ENCODE data around the gene FOSL1.

FOSL1 gene

DNA sequence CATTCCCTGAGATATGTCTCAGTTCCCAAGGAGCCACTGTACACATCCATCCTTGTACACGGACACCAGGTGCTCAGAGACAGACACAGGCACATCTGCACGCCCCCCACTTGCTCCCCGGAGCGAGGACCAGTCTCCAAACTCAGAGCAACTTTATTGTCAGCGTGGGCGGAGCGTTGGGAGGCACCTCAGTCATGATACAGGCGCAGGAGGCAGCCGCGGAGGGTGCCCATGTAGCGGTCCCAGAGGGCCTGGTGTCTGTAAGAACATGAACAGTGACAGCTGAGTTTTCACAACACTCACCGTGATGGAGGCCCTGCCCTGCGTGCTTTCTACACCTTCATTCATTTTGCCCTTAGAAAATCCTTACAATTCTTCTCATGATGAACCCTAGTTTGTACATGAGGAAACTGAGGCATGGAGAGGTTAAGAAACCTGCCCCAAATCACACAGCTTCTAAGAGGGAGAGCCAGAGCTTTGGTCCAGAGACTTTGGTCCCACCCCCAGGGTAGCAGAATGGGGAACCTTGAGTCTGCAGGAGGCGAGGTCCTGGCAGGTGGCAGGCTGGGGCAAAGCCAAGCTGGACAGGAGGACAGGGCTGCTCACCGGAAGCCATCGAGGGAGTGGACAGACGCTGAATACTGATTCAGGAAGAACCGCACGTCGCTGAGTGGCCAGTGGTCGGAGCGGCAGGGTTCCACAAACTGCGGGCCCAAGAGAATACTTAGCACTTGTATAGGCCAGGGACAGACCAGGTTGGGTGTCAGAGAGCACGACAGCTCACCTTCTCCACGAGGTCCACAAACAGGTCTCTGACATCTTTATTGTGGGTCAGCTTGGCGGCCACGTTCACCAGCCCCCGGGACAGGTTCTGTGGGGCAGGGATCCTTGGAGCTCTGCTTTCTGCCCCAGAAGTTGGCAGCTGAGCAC, 16.1 kb downstream of the FOSL1 start:
- Histone ChIP-seq H3K27ac (ENCODE audit: low read depth, low read length) (no peak overlapping the region), H3K4me3 (ENCODE audit: low read depth in 1 of 5, low read length in 5 of 5) (no peak overlapping the region), H3K9me3 (ENCODE audit: control insufficient read depth in 5 of 5, low read length in 5 of 5) (no peaks in the 10 kb centered on the region), H3K27me3 (ENCODE audit: control insufficient read depth in 5 of 5, insufficient read depth in 4 of 5, low read length in 5 of 5) (no peaks in the 10 kb centered on the region), H3K9ac (ENCODE audit: low read length in 5 of 5) (no peak overlapping the region), H3K36me3 (ENCODE audit: control insufficient read depth in 5 of 5, insufficient read depth in 5 of 5, low read length in 5 of 5) (peaks cover 5 to 44% (median 34%) of the 10 kb centered on the region in 5 donors), H3K4me1 (ENCODE audit: control insufficient read depth in 5 of 5, insufficient read depth in 5 of 5, low read length in 5 of 5) (peaks cover 0 to 19% (median 17%) of the 10 kb centered on the region in 5 donors)

GRCh38 chr11:65883058-65883761, 17.0 kb downstream of the FOSL1 start:
- H3K9me3 ChIP-seq (ENCODE audit: control insufficient read depth in 5 of 5, low read length in 5 of 5), result no peaks in the 10 kb centered on the region
- H3K36me3 ChIP-seq (ENCODE audit: control insufficient read depth in 5 of 5, insufficient read depth in 5 of 5, low read length in 5 of 5), result peaks cover 5 to 44% (median 34%) of the 10 kb centered on the region in 5 donors
- H3K4me1 ChIP-seq (ENCODE audit: control insufficient read depth in 5 of 5, insufficient read depth in 5 of 5, low read length in 5 of 5), result peaks cover 0 to 14% (median 11%) of the 10 kb centered on the region in 5 donors
- H3K27me3 ChIP-seq (ENCODE audit: control insufficient read depth in 5 of 5, insufficient read depth in 4 of 5, low read length in 5 of 5), result no peaks in the 10 kb centered on the region
- no peak overlapping the region for H3K27ac ChIP-seq (ENCODE audit: low read depth, low read length)
- no peak overlapping the region for H3K4me3 ChIP-seq (ENCODE audit: low read depth in 1 of 5, low read length in 5 of 5)
- H3K9ac ChIP-seq (ENCODE audit: low read length in 5 of 5), result no peak overlapping the region

- H3K4me1 ChIP-seq (ENCODE audit: control insufficient read depth in 5 of 5, insufficient read depth in 5 of 5, low read length in 5 of 5), result peaks cover 0 to 6% (median 3%) of the 10 kb centered on the region in 5 donors
- H3K9me3 ChIP-seq (ENCODE audit: control insufficient read depth in 5 of 5, low read length in 5 of 5), result no peaks in the 10 kb centered on the region
- H3K27ac ChIP-seq (ENCODE audit: low read depth, low read length), result no peak overlapping the region
- no peak overlapping the region for H3K9ac ChIP-seq (ENCODE audit: low read length in 5 of 5)
- no peaks in the 10 kb centered on the region for H3K27me3 ChIP-seq (ENCODE audit: control insufficient read depth in 5 of 5, insufficient read depth in 4 of 5, low read length in 5 of 5)
- no peak overlapping the region for H3K4me3 ChIP-seq (ENCODE audit: low read depth in 1 of 5, low read length in 5 of 5)
- H3K36me3 ChIP-seq (ENCODE audit: control insufficient read depth in 5 of 5, insufficient read depth in 5 of 5, low read length in 5 of 5), result peaks cover 5 to 44% (median 34%) of the 10 kb centered on the region in 5 donors
These were observed 17.8 kb downstream of the FOSL1 start for GRCh38 chr11:65882120-65883057.

GRCh38 chr11:65880844-65881421, 19.3 kb downstream of the FOSL1 start:
- Histone ChIP-seq H3K9ac (ENCODE audit: low read length in 5 of 5) (peak overlapping the region in 1 of 5 donors; percentile 23), H3K36me3 (ENCODE audit: control insufficient read depth in 5 of 5, insufficient read depth in 5 of 5, low read length in 5 of 5) (peaks cover 0 to 36% (median 26%) of the 10 kb centered on the region in 5 donors)

GRCh38 chr11:65880027-65880426, 20.2 kb downstream of the FOSL1 start:
- Histone ChIP-seq H3K36me3 (ENCODE audit: control insufficient read depth in 5 of 5, insufficient read depth in 5 of 5, low read length in 5 of 5) (peaks cover 0 to 27% (median 24%) of the 10 kb centered on the region in 5 donors), H3K4me1 (ENCODE audit: control insufficient read depth in 5 of 5, insufficient read depth in 5 of 5, low read length in 5 of 5) (peaks cover 0 to 4% (median 0%) of the 10 kb centered on the region in 5 donors), H3K27ac (ENCODE audit: low read depth, low read length) (no peak overlapping the region), H3K4me3 (ENCODE audit: low read depth in 1 of 5, low read length in 5 of 5) (no peak overlapping the region), H3K9me3 (ENCODE audit: control insufficient read depth in 5 of 5, low read length in 5 of 5) (no peaks in the 10 kb centered on the region), H3K9ac (ENCODE audit: low read length in 5 of 5) (no peak overlapping the region), H3K27me3 (ENCODE audit: control insufficient read depth in 5 of 5, insufficient read depth in 4 of 5, low read length in 5 of 5) (no peaks in the 10 kb centered on the region)

More at GRCh38 chr11:65880844-65881421, 19.3 kb downstream of the FOSL1 start:
- Histone ChIP-seq H3K9me3 (ENCODE audit: control insufficient read depth in 5 of 5, low read length in 5 of 5) (no peaks in the 10 kb centered on the region), H3K4me3 (ENCODE audit: low read depth in 1 of 5, low read length in 5 of 5) (no peak overlapping the region), H3K27me3 (ENCODE audit: control insufficient read depth in 5 of 5, insufficient read depth in 4 of 5, low read length in 5 of 5) (no peaks in the 10 kb centered on the region), H3K27ac (ENCODE audit: low read depth, low read length) (no peak overlapping the region), H3K4me1 (ENCODE audit: control insufficient read depth in 5 of 5, insufficient read depth in 5 of 5, low read length in 5 of 5) (peaks cover 0 to 4% (median 0%) of the 10 kb centered on the region in 5 donors)

DNA sequence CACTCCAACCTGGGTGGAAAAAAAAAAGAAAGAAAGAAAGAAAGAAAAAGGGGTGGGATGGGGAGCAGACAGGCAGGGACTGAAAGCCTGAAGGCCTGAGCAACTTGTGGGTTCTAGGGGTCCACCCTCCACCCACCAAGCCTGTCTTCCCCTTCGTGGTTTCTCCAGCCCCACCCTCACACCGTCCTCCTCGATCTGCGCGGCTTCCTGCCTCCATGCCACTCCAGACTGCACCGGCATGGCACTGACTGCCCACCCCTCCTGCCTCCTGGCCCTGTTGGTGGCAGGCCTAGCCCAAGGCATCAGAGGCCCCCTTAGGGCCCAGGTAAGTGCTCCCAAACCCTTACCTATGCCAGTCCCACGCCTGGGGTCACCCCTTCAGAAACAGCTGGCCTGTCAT, 20.6 kb downstream of the FOSL1 start, which contains the start of gene CTSW:
CTSW (plus strand) TSS at position 221 of the 400 bp plus-strand sequence; CDS start at position 239, 18 bp downstream.
- no peak within 1 kb of the TSS for H3K4me3 ChIP-seq (ENCODE audit: low read depth in 1 of 5, low read length in 5 of 5)
- H3K9me3 ChIP-seq (ENCODE audit: control insufficient read depth in 5 of 5, low read length in 5 of 5), result no peaks in the 10 kb centered on the region
- peaks cover 0 to 24% (median 21%) of the 10 kb centered on the region in 5 donors for H3K36me3 ChIP-seq (ENCODE audit: control insufficient read depth in 5 of 5, insufficient read depth in 5 of 5, low read length in 5 of 5)
- H3K27ac ChIP-seq (ENCODE audit: low read depth, low read length), result no peak within 1 kb of the TSS
- H3K9ac ChIP-seq (ENCODE audit: low read length in 5 of 5), result no peak within 1 kb of the TSS
- no peaks in the 10 kb centered on the region for H3K4me1 ChIP-seq (ENCODE audit: control insufficient read depth in 5 of 5, insufficient read depth in 5 of 5, low read length in 5 of 5)
- no peaks in the 10 kb centered on the region for H3K27me3 ChIP-seq (ENCODE audit: control insufficient read depth in 5 of 5, insufficient read depth in 4 of 5, low read length in 5 of 5)

- no peaks in the 10 kb centered on the region for H3K27me3 ChIP-seq (ENCODE audit: control insufficient read depth in 5 of 5, insufficient read depth in 4 of 5, low read length in 5 of 5)
- H3K9ac ChIP-seq (ENCODE audit: low read length in 5 of 5), result peak overlapping the region in 4 of 5 donors; percentile 61 to 82 (median 74)
- H3K4me3 ChIP-seq (ENCODE audit: low read depth in 1 of 5, low read length in 5 of 5), result peak overlapping the region; percentile 70 to 85 (median 76)
- peaks cover 0 to 15% (median 9%) of the 10 kb centered on the region in 5 donors for H3K36me3 ChIP-seq (ENCODE audit: control insufficient read depth in 5 of 5, insufficient read depth in 5 of 5, low read length in 5 of 5)
- H3K4me1 ChIP-seq (ENCODE audit: control insufficient read depth in 5 of 5, insufficient read depth in 5 of 5, low read length in 5 of 5), result peaks cover 8 to 40% (median 34%) of the 10 kb centered on the region in 5 donors
- no peaks in the 10 kb centered on the region for H3K9me3 ChIP-seq (ENCODE audit: control insufficient read depth in 5 of 5, low read length in 5 of 5)
- peak overlapping the region; percentile 62 for H3K27ac ChIP-seq (ENCODE audit: low read depth, low read length)
These were observed 26.7 kb downstream of the FOSL1 start for GRCh38 chr11:65873318-65874156.

DNA sequence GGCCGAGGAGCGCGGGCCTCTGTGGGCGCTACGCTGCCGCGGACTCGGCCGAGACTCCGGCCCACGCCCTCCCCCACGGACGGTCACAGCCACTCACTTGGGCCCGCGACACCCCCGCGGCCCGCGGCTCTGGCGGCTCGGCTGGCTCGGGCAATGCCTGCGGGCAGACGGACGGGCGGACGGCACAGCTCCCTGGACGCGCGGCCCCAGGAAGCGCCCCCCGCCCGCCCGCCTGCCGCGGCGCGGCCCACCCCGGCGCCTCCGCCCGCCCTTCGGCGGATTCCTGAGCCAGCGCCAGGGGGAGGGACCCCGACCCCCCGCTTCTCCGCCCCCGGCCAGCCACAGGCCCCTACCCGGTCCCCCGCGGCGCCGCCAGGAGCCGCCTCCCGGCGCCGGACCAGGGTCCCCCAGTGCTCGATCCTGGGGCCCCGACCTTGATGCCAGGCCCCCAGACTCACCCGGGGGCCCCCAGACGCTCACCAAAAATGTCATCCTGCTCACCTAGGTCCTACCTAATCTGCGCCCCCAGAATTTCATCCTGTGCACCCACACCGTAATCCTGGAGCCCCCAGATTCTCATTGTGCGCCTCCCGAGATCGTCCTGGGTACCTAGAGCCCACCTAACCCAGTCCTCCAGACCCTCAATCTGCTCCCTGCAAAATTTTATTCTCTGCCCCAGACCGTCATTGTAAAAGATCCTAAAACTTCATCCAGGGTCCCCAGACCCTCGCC, 27.4 kb downstream of the FOSL1 start, which contains the start of gene EFEMP2:
EFEMP2 (minus strand) TSS at position 215 of the 732 bp plus-strand sequence. CDS start 446 bp downstream, outside the sequence.
- peak within 1 kb of the TSS; percentile 88 for H3K27ac ChIP-seq (ENCODE audit: low read depth, low read length)
- H3K4me1 ChIP-seq (ENCODE audit: control insufficient read depth in 5 of 5, insufficient read depth in 5 of 5, low read length in 5 of 5), result peaks cover 8 to 40% (median 34%) of the 10 kb centered on the region in 5 donors
- peak within 1 kb of the TSS; percentile 68 to 86 (median 76) for H3K9ac ChIP-seq (ENCODE audit: low read length in 5 of 5)
- no peaks in the 10 kb centered on the region for H3K27me3 ChIP-seq (ENCODE audit: control insufficient read depth in 5 of 5, insufficient read depth in 4 of 5, low read length in 5 of 5)
- peaks cover 0 to 23% (median 17%) of the 10 kb centered on the region in 5 donors for H3K36me3 ChIP-seq (ENCODE audit: control insufficient read depth in 5 of 5, insufficient read depth in 5 of 5, low read length in 5 of 5)
- no peaks in the 10 kb centered on the region for H3K9me3 ChIP-seq (ENCODE audit: control insufficient read depth in 5 of 5, low read length in 5 of 5)
- H3K4me3 ChIP-seq (ENCODE audit: low read depth in 1 of 5, low read length in 5 of 5), result peak within 1 kb of the TSS; percentile 70 to 85 (median 76)

Data from subcutaneous abdominal adipose tissue (tissue), 5 donors.